Esophagus (tissue), 2 donors: ENCODE measurements around the gene RGPD3. TPM values are rescaled to one million over a fixed set of nuclear protein-coding genes. Genes with fewer than 3 reads are reported as not detected.
"Not testable (repeated sequence)": the region's sequence is repeated elsewhere in the genome, so short reads cannot be mapped to it uniquely, and the experiment has no call there.

Source experiments
- H3K27ac ChIP-seq, 2 donors: one replicate each; pipeline ENCODE4 v1.5.1; 2013; ENCODE audit warnings: low read depth in 2 of 2, mild to moderate bottlenecking in 2 of 2, inconsistent platforms in 1 of 2, low read length in 1 of 2, moderate library complexity in 1 of 2
- H3K27me3 ChIP-seq, 2 donors: one replicate each; pipeline ENCODE4 v1.6.1; 2013; ENCODE audit warnings: low read length in 2 of 2, control low read depth in 1 of 2, mild to moderate bottlenecking in 1 of 2; ENCODE audit not compliant: insufficient read depth in 2 of 2, control insufficient read depth in 1 of 2
- H3K36me3 ChIP-seq, 2 donors: one replicate each; pipeline ENCODE4 v1.6.1; 2013; ENCODE audit warnings: low read length in 1 of 2; ENCODE audit not compliant: control insufficient read depth in 2 of 2, insufficient read depth in 2 of 2
- H3K4me1 ChIP-seq, 2 donors: one replicate each; pipeline ENCODE4 v1.6.1; 2013; ENCODE audit warnings: low read length in 1 of 2; ENCODE audit not compliant: control insufficient read depth in 2 of 2, insufficient read depth in 2 of 2
- H3K4me3 ChIP-seq, 2 donors: one replicate each; pipeline ENCODE4 v1.5.1; 2013; ENCODE audit warnings: low read length in 2 of 2, mild to moderate bottlenecking in 2 of 2, low read depth in 1 of 2, moderate library complexity in 1 of 2
- H3K9me3 ChIP-seq, 2 donors: one replicate each; pipeline ENCODE4 v1.6.1; 2013; ENCODE audit warnings: mild to moderate bottlenecking in 2 of 2, low read depth in 1 of 2, low read length in 1 of 2, moderate library complexity in 1 of 2; ENCODE audit not compliant: control insufficient read depth in 2 of 2, insufficient read depth in 1 of 2
- WGBS, 2 donors: extraction: QIAGEN DNeasy Blood & Tissue Kit; methylation state at CpG; one replicate each; pipeline ENCODE4 v1.1.7; 2013; 5-methylcytosine and 5-hydroxymethylcytosine counted together
- polyA plus RNA-seq, 2 donors: library from polyadenylated mRNA; stranded (reverse); fragments of 200-250 nt; gene quantifications; one replicate each; pipeline ENCODE4 v1.2.3, GENCODE V29; 2013
- donor health status: healthy with polysubstance abuse.
- donor health status: Bipolar disorder and iron deficiency.

RGPD3 gene
- polyA plus RNA-seq, 2 donors, result 0.06 to 0.12 TPM

- H3K27me3 ChIP-seq, H3K9me3 ChIP-seq, H3K27ac ChIP-seq, H3K4me1 ChIP-seq, H3K36me3 ChIP-seq, H3K4me3 ChIP-seq: not testable (repeated sequence)
- 83 to 85% methylated on average over 5 to 8 of the region's 8 CpGs for WGBS, 2 donors
Measured at GRCh38 chr2:106384548-106384947, 83.7 kb downstream of the RGPD3 start.

GRCh38 chr2:106381867-106382266, 86.3 kb downstream of the RGPD3 start:
- H3K27ac ChIP-seq, H3K9me3 ChIP-seq, H3K36me3 ChIP-seq, H3K4me1 ChIP-seq, H3K4me3 ChIP-seq, H3K27me3 ChIP-seq: not testable (repeated sequence)
- 79 to 89% methylated on average over 4 of the region's 4 CpGs for WGBS, 2 donors

- H3K36me3 ChIP-seq, H3K4me1 ChIP-seq, H3K27ac ChIP-seq, H3K27me3 ChIP-seq, H3K4me3 ChIP-seq, H3K9me3 ChIP-seq: not testable (repeated sequence)
- WGBS, 2 donors, result 75 to 79% methylated on average over 3 of the region's 3 CpGs
Measured at GRCh38 chr2:106379567-106379966, 88.6 kb downstream of the RGPD3 start.

GRCh38 chr2:106369182-106369581, 99.0 kb downstream of the RGPD3 start:
- not testable (repeated sequence) for H3K27me3 ChIP-seq, H3K9me3 ChIP-seq, H3K4me1 ChIP-seq, H3K27ac ChIP-seq, H3K36me3 ChIP-seq, H3K4me3 ChIP-seq
- WGBS, 2 donors, result 63 to 80% methylated on average over 2 of the region's 3 CpGs

- no peak overlapping the region for H3K27ac ChIP-seq
- H3K4me1 ChIP-seq, result no peaks in the 10 kb centered on the region
- H3K36me3 ChIP-seq, result no peaks in the 10 kb centered on the region
- H3K4me3 ChIP-seq, result no peak overlapping the region
- 75 to 77% methylated on average over 12 of the region's 12 CpGs for WGBS, 2 donors
- no peaks in the 10 kb centered on the region for H3K9me3 ChIP-seq
- no peaks in the 10 kb centered on the region for H3K27me3 ChIP-seq
Measured at GRCh38 chr2:106366204-106366885, 101.9 kb downstream of the RGPD3 start.

GRCh38 chr2:106363791-106364190, 104.4 kb downstream of the RGPD3 start:
- 78 to 86% methylated on average over 2 of the region's 2 CpGs for WGBS, 2 donors
- Histone ChIP-seq H3K27ac (no peak overlapping the region), H3K4me1 (no peaks in the 10 kb centered on the region), H3K9me3 (peaks cover 0 to 2% of the 10 kb centered on the region in 2 donors), H3K27me3 (no peaks in the 10 kb centered on the region), H3K36me3 (no peaks in the 10 kb centered on the region), H3K4me3 (no peak overlapping the region)

- Histone ChIP-seq H3K4me1 (no peaks in the 10 kb centered on the region), H3K36me3 (no peaks in the 10 kb centered on the region), H3K27me3 (no peaks in the 10 kb centered on the region), H3K27ac (no peak overlapping the region), H3K9me3 (peaks cover 0 to 2% of the 10 kb centered on the region in 2 donors), H3K4me3 (no peak overlapping the region)
- 0% methylated on average over 1 of the region's 1 CpG for WGBS, 2 donors
Measured at GRCh38 chr2:106362789-106363188, 105.4 kb downstream of the RGPD3 start.

- Histone ChIP-seq H3K9me3 (peaks cover 0 to 2% of the 10 kb centered on the region in 2 donors), H3K4me3 (no peak overlapping the region), H3K27ac (no peak overlapping the region), H3K4me1 (no peaks in the 10 kb centered on the region), H3K27me3 (no peaks in the 10 kb centered on the region), H3K36me3 (no peaks in the 10 kb centered on the region)
- 93 to 94% methylated on average over 7 of the region's 7 CpGs for WGBS, 2 donors
Measured at GRCh38 chr2:106359512-106359911, 108.7 kb downstream of the RGPD3 start.

GRCh38 chr2:106358521-106358920, 109.7 kb downstream of the RGPD3 start:
- no peaks in the 10 kb centered on the region for H3K36me3 ChIP-seq
- H3K4me1 ChIP-seq, result no peaks in the 10 kb centered on the region
- H3K27ac ChIP-seq, result no peak overlapping the region
- no peak overlapping the region for H3K4me3 ChIP-seq
- 59 to 62% methylated on average over 6 of the region's 6 CpGs for whole genome bisulfite sequencing, 2 donors
- H3K9me3 ChIP-seq, result peaks cover 0 to 2% of the 10 kb centered on the region in 2 donors
- no peaks in the 10 kb centered on the region for H3K27me3 ChIP-seq

- H3K9me3 ChIP-seq, result peaks cover 0 to 2% of the 10 kb centered on the region in 2 donors
- H3K27me3 ChIP-seq, result no peaks in the 10 kb centered on the region
- WGBS, 2 donors, result 78 to 84% methylated on average over 5 of the region's 5 CpGs
- H3K36me3 ChIP-seq, result no peaks in the 10 kb centered on the region
- no peak overlapping the region for H3K27ac ChIP-seq
- no peaks in the 10 kb centered on the region for H3K4me1 ChIP-seq
- H3K4me3 ChIP-seq, result no peak overlapping the region
Measured at GRCh38 chr2:106358081-106358480, 110.1 kb downstream of the RGPD3 start.
